Amygdala (tissue), 56 donors: ENCODE data around the gene DDX20.
"Not testable (repeated sequence)": the region's sequence is repeated elsewhere in the genome, so short reads cannot be mapped to it uniquely, and the experiment has no call there.

Experiments used
- DNase-seq, 56 donors: peaks; one replicate each; lab custom pipeline; 2025; lab: John Stamatoyannopoulos, UW

Gene DDX20

GRCh38 chr1:111778541-111779051 lies 22.9 kb downstream of the DDX20 start:
- no peak for DNase-seq

- no peak for DNase-seq
Observed at GRCh38 chr1:111779546-111779945, 23.8 kb downstream of the DDX20 start.

- DNase-seq, result no peak
Observed at GRCh38 chr1:111784273-111784901, 28.7 kb downstream of the DDX20 start.

- DNase-seq, result no peak
Observed at GRCh38 chr1:111786669-111787207, 31.0 kb downstream of the DDX20 start.

GRCh38 chr1:111789142-111789541 lies 33.4 kb downstream of the DDX20 start:
- DNase-seq, result no peak

GRCh38 chr1:111789666-111790316 lies 34.1 kb downstream of the DDX20 start:
- no peak for DNase-seq

GRCh38 chr1:111791776-111792175 lies 36.1 kb downstream of the DDX20 start:
- no peak for DNase-seq

- DNase-seq, result no peak
Observed at GRCh38 chr1:111792249-111792648, 36.5 kb downstream of the DDX20 start.

GRCh38 chr1:111793923-111794322 lies 38.2 kb downstream of the DDX20 start:
- no peak for DNase-seq

- DNase-seq, result no peak
Observed at GRCh38 chr1:111795401-111795800, 39.7 kb downstream of the DDX20 start.

- no peak for DNase-seq
Observed at GRCh38 chr1:111798580-111798979, 42.9 kb downstream of the DDX20 start.

- DNase-seq, result not testable (repeated sequence)
Observed at GRCh38 chr1:111799722-111800121, 44.0 kb downstream of the DDX20 start.

- DNase-seq, result no peak
Observed at GRCh38 chr1:111801071-111801850, 45.6 kb downstream of the DDX20 start.

- no peak for DNase-seq
Observed at GRCh38 chr1:111802110-111802509, 46.4 kb downstream of the DDX20 start.

GRCh38 chr1:111802984-111803383 lies 47.3 kb downstream of the DDX20 start:
- no peak for DNase-seq

- DNase-seq, result no peak
Observed at GRCh38 chr1:111803951-111804350, 48.2 kb downstream of the DDX20 start.

- DNase-seq, result no peak
Observed at GRCh38 chr1:111804776-111805175, 49.1 kb downstream of the DDX20 start.

GRCh38 chr1:111805251-111805650 lies 49.5 kb downstream of the DDX20 start:
- DNase-seq, result no peak

GRCh38 chr1:111811891-111812290 lies 56.2 kb downstream of the DDX20 start:
- DNase-seq, result no peak

GRCh38 chr1:111812306-111812705 lies 56.6 kb downstream of the DDX20 start:
- no peak for DNase-seq
